ENCODE measurements around the gene SDHB.

Gene SDHB

DNA sequence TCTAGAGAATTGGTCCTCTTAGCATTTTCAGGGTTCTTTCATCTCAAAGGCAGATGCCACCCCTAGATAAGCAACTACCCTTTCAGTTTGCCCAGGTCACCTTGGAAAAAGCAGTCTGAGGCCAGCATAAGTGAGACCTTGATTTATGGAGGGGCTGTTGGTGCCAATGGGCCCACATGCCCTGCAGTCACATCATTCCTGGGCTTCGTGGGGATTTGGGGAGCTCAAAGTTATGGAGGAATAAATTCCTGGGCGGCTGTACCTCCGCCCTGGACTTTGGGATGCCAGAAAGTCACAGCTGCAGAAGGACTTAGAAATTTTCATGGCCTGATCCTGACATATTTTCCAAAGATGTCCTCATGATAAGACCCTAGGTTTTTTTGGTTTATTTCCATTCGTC is 2.7 kb upstream of the SDHB start:
- TF ChIP-seq, protein P1, sequence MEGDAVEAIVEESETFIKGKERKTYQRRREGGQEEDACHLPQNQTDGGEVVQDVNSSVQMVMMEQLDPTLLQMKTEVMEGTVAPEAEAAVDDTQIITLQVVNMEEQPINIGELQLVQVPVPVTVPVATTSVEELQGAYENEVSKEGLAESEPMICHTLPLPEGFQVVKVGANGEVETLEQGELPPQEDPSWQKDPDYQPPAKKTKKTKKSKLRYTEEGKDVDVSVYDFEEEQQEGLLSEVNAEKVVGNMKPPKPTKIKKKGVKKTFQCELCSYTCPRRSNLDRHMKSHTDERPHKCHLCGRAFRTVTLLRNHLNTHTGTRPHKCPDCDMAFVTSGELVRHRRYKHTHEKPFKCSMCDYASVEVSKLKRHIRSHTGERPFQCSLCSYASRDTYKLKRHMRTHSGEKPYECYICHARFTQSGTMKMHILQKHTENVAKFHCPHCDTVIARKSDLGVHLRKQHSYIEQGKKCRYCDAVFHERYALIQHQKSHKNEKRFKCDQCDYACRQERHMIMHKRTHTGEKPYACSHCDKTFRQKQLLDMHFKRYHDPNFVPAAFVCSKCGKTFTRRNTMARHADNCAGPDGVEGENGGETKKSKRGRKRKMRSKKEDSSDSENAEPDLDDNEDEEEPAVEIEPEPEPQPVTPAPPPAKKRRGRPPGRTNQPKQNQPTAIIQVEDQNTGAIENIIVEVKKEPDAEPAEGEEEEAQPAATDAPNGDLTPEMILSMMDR (conservative IDR thresholded peaks at IDR 0.05), result no peak
- no peak overlapping the region for H3K27ac ChIP-seq

DNA sequence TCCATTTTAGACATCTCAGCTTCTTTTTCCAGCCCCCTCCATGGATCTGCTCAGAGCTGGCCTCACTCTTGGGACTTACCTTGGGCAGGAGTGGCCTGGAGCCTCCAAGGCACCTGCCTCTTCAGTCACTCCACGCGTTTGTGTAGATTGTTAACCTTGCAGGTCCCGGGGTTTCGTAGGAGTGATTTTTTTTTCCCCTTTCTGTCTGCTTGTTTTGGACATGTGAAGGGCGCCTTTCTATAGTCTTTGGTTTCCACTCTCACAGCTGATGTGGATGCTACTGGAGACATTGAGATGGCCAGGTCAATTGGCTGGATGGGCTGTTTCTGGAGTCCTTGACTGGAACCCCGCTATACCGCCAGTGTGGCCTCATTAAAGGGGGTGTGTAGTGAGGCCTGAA is 2.0 kb upstream of the SDHB start:
- no peak overlapping the region for H3K27ac ChIP-seq
- TF ChIP-seq, protein P1 (conservative IDR thresholded peaks at IDR 0.05), result no peak

DNA sequence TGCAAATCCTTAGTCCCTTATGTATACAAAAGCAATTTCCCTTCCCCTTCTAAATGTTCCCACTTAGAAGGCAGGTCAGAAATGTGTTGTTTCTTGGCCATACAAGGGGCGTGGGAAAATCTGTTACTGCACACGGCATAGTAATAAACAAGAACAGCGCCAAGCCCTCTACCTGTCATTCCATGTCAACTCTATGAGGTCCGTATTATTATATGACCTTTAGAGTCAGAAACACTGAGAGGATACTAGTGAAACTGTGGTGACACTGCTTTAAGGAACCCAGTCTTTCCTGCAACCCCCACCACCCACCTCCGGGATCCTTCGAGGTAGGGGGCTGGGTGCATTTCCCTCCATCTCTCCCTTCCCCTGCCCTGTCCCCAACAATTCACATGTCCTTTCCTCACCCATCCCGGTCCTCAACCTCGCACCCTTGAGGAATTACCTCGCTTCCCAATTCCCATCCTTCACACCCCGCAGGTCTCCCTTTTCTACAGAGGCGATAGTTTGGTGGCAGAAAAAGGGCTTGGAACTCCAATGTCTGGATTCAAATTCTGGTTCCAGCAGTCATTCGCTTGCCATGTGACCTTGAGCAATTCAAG is 647 bp downstream of the SDHB start:
- TF ChIP-seq, protein P1 (conservative IDR thresholded peaks at IDR 0.05), result no peak

DNA sequence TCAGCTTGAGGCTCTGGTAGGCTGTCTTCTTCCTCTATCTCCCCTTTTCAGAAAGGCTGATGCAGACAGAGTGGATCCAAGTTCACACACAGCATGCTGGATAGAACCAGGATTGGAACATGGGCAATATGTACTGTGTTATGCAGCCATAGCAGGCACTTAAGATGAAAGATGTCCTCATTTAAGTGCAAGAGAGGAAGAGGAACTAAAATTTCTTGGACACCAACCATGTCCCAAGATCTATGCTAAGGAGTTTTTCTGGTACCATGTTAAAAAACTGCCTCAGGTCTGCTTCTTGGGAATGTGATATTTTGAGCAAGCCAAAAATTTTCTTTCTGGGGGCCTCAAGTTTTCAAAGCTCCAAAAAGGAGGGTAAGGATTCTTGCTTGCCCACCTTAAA is 1.2 kb downstream of the SDHB start:
- TF ChIP-seq, protein P1 (conservative IDR thresholded peaks at IDR 0.05), result no peak
- peak overlapping the region; percentile 76 for H3K27ac ChIP-seq

More for the DNA sequence above, 647 bp downstream of the SDHB start:
- H3K27ac ChIP-seq, result peak overlapping the region; percentile 76

DNA sequence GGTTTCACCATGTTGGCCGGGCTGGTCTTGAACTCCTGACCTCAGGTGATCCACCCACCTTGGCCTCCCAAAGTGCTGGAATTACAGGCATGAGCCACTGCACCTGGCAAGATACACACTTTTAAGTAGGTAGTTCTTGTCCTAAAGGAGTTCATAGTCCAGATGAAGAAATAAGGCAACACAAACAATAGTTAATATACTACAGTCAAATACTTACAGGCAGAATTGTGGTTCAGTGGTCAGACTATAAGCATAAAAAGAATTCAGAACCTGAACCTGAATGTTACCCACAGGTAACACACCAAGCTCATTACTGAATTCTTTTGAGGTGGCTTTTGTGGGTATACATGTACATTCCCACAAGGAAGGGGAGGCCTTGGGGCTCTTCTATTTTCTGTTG is 1.8 kb downstream of the SDHB start:
- no peak overlapping the region; the same call in 1 of the 2 replicates for H3K27ac ChIP-seq
- TF ChIP-seq, protein P1 (conservative IDR thresholded peaks at IDR 0.05), result no peak

DNA sequence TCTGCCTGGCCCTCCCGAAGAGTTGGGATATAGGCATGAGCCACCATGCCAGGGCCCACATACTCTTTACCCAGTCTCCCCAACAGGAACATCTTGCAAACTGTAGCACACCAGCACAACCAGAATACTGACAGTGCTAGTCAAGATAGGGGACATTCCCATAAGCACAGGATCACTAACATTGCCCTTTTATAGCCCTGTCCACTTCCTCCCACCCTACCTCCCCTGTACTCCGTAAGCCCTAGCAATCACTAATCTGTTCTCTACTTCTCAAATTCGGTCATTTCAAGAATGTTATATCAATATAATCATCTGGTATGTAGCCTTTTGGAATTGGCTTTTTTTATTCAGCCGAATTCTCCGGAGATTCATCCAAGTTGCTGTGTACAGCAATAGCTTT is 5.9 kb downstream of the SDHB start:
- TF ChIP-seq, protein P1 (conservative IDR thresholded peaks at IDR 0.05), result no peak

DNA sequence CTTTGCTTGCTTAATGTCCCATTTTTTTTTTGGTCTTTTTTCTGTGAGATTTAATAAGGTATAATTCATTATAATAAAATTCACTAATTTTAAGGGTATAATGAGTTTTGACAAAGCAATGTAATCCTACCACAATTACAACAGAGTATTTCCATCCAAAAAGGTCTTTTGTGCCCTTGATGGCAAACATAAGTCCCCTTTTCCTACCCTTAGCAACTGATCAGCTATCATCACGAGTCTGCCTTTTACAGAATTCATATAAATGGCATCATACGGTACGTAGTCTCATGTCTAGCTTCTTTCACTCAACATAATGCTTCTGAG is 7.5 kb downstream of the SDHB start:
- TF ChIP-seq, protein P1 (conservative IDR thresholded peaks at IDR 0.05), result peak; percentile 39
- H3K27ac ChIP-seq, result peak overlapping the region; percentile 23

More for the DNA sequence above, 5.9 kb downstream of the SDHB start:
- H3K27ac ChIP-seq, result no peak overlapping the region
